ENCODE data around the gene HLF. TPM values are rescaled to one million over a fixed set of nuclear protein-coding genes. Genes with fewer than 3 reads are reported as not detected.

HLF gene
- total RNA-seq, 4 donors from 2014 or later, result 137 to 176 (median 154) TPM

GRCh38 chr17:55318081-55318480 lies 53.3 kb downstream of the HLF start:
- 90% methylated on average over 8 of the region's 8 CpGs for WGBS
- DNase-seq (ENCODE audit: extremely low spot score), result no peak
- Histone ChIP-seq H3K27ac (replicated peaks in 1 of 4) (no peak overlapping the region), H3K4me3 (no peak overlapping the region), H3K36me3 (peaks cover 6 to 84% (median 44%) of the 10 kb centered on the region in 4 donors), H3K27me3 (no peaks in the 10 kb centered on the region), H3K9me3 (no peaks in the 10 kb centered on the region), H3K4me1 (peaks cover 0 to 42% (median 27%) of the 10 kb centered on the region in 4 donors)
- no peak for TF ChIP-seq POLR2AphosphoS5 (IDR thresholded peaks at IDR 0.05)
- no peak for TF ChIP-seq EP300 (IDR thresholded peaks at IDR 0.05)
- no peak for TF ChIP-seq POLR2A (IDR thresholded peaks at IDR 0.05; ENCODE audit: low read depth)
- TF ChIP-seq CTCF (IDR thresholded peaks at IDR 0.05), result no peak
- intact Hi-C loops (cut with DNase I), result no loop called here

- no peak overlapping the region for H3K4me3 ChIP-seq
- H3K9me3 ChIP-seq, result no peaks in the 10 kb centered on the region
- H3K27ac ChIP-seq (replicated peaks in 1 of 4), result no peak overlapping the region
- H3K4me1 ChIP-seq, result peaks cover 0 to 34% (median 21%) of the 10 kb centered on the region in 4 donors
- no peaks in the 10 kb centered on the region for H3K27me3 ChIP-seq
- intact Hi-C loops (cut with DNase I), result no loop called here
- H3K36me3 ChIP-seq, result peaks cover 6 to 81% (median 44%) of the 10 kb centered on the region in 4 donors
- no peak for DNase-seq (ENCODE audit: extremely low spot score)
- 81% methylated on average over 7 of the region's 7 CpGs for WGBS
- TF ChIP-seq EP300 (IDR thresholded peaks at IDR 0.05) (no peak), CTCF (IDR thresholded peaks at IDR 0.05) (no peak), POLR2A (IDR thresholded peaks at IDR 0.05; ENCODE audit: low read depth) (no peak)
These were observed 54.1 kb downstream of the HLF start for GRCh38 chr17:55318715-55319487.

GRCh38 chr17:55319933-55320593 lies 55.3 kb downstream of the HLF start:
- peak overlapping the region in 1 of 4 donors; percentile 61 for H3K27ac ChIP-seq (replicated peaks in 1 of 4)

GRCh38 chr17:55320594-55321426 lies 56.0 kb downstream of the HLF start:
- Histone ChIP-seq H3K27me3 (no peaks in the 10 kb centered on the region), H3K36me3 (peaks cover 6 to 62% (median 35%) of the 10 kb centered on the region in 4 donors), H3K4me3 (no peak overlapping the region), H3K27ac (replicated peaks in 1 of 4) (peak overlapping the region; percentile 4 to 61 (median 41)), H3K9me3 (no peaks in the 10 kb centered on the region), H3K4me1 (peaks cover 0 to 36% (median 27%) of the 10 kb centered on the region in 4 donors)
- WGBS, result 81% methylated on average over 23 of the region's 23 CpGs
- TF ChIP-seq POLR2AphosphoS5 (IDR thresholded peaks at IDR 0.05) (peak; percentile 13 to 22), POLR2A (IDR thresholded peaks at IDR 0.05; ENCODE audit: low read depth) (no peak)
- intact Hi-C loops (cut with DNase I), result no loop called here
- DNase-seq (ENCODE audit: extremely low spot score), result no peak

More at GRCh38 chr17:55319933-55320593, 55.3 kb downstream of the HLF start:
- Histone ChIP-seq H3K27me3 (no peaks in the 10 kb centered on the region), H3K4me3 (no peak overlapping the region), H3K9me3 (no peaks in the 10 kb centered on the region), H3K4me1 (peaks cover 0 to 29% (median 22%) of the 10 kb centered on the region in 4 donors), H3K36me3 (peaks cover 6 to 70% (median 41%) of the 10 kb centered on the region in 4 donors)
- intact Hi-C loops (cut with DNase I), result no loop called here
- TF ChIP-seq EP300 (IDR thresholded peaks at IDR 0.05) (no peak), POLR2A (IDR thresholded peaks at IDR 0.05; ENCODE audit: low read depth) (no peak), POLR2AphosphoS5 (IDR thresholded peaks at IDR 0.05) (no peak), CTCF (IDR thresholded peaks at IDR 0.05) (no peak)
- 79% methylated on average over 5 of the region's 5 CpGs for WGBS
- DNase-seq (ENCODE audit: extremely low spot score), result no peak
